HepG2 (cell line): ENCODE measurements around the gene ZNF442. TPM values are rescaled to one million over a fixed set of nuclear protein-coding genes. Genes with fewer than 3 reads are reported as not detected.

Experiments used
- ATF7 ChIP-seq, 2 experiments: fragments of 450-650 bp in 1 of 2; sonication (generic) in 1 of 2; formaldehyde crosslinking in 1 of 2; IDR thresholded peaks; 2 replicates each; pipeline versions ENCODE4 v1.4.0 to v1.6.1; 2016 to 2020; ENCODE audit warnings: antibody characterized with exemption in 1 of 2, mild to moderate bottlenecking in 1 of 2, missing genetic modification reagents in 1 of 2
- IKZF1 ChIP-seq: fragments of 450-650 bp; IDR thresholded peaks from 2 replicates; pipeline ENCODE4 v1.7.1; 2016
- KLF12 ChIP-seq: sonication (generic); formaldehyde crosslinking; IDR thresholded peaks from 2 replicates; pipeline ENCODE4 v1.4.0; 2020; ENCODE audit warnings: missing genetic modification reagents, borderline replicate concordance
- KLF13 ChIP-seq: sonication (generic); formaldehyde crosslinking; IDR thresholded peaks from 2 replicates; pipeline ENCODE4 v1.4.0; 2020; ENCODE audit warnings: mild to moderate bottlenecking, missing genetic modification reagents
- MTF1 ChIP-seq: sonication (generic); formaldehyde crosslinking; IDR thresholded peaks from 2 replicates; pipeline ENCODE4 v1.5.0; 2020; ENCODE audit warnings: missing genetic modification reagents
- MYNN ChIP-seq: sonication (generic); formaldehyde crosslinking; IDR thresholded peaks from 2 replicates; pipeline ENCODE4 v1.4.0; 2020; ENCODE audit warnings: mild to moderate bottlenecking, low read depth, missing genetic modification reagents
- NR2F1 ChIP-seq, 2 experiments: fragments of 450-650 bp in 1 of 2; formaldehyde crosslinking in 1 of 2; IDR thresholded peaks; 2 replicates each; pipeline versions ENCODE4 v1.5.0 to v1.6.1; 2016 to 2020; ENCODE audit warnings: mild to moderate bottlenecking in 1 of 2, missing compliant biosample characterization in 1 of 2, missing genetic modification reagents in 1 of 2, moderate library complexity in 1 of 2
- RELA ChIP-seq: sonication (generic); formaldehyde crosslinking; IDR thresholded peaks from 2 replicates; pipeline ENCODE4 v1.4.0; 2020; ENCODE audit warnings: missing genetic modification reagents
- ZBED4 ChIP-seq: sonication (generic); formaldehyde crosslinking; IDR thresholded peaks from 2 replicates; pipeline ENCODE4 v1.4.0; 2020; ENCODE audit warnings: missing genetic modification reagents, borderline replicate concordance
- ZFP1 ChIP-seq: IDR thresholded peaks from 2 replicates; pipeline ENCODE4 v1.6.1; 2016
- ZHX2 ChIP-seq, 2 experiments: sonication (generic) in 1 of 2; formaldehyde crosslinking in 1 of 2; IDR thresholded peaks; 2 replicates each; pipeline versions ENCODE4 v1.6.1 to v1.9.0; 2014 to 2022; ENCODE audit warnings: antibody characterized with exemption in 1 of 2, borderline replicate concordance in 1 of 2, inconsistent platforms in 1 of 2, low read depth in 1 of 2, missing genetic modification reagents in 1 of 2
- ZNF230 ChIP-seq: sonication (generic); formaldehyde crosslinking; IDR thresholded peaks from 2 replicates; pipeline ENCODE4 v1.4.0; 2020; ENCODE audit warnings: mild to moderate bottlenecking, missing genetic modification reagents
- ZNF34 ChIP-seq: sonication (generic); formaldehyde crosslinking; IDR thresholded peaks from 2 replicates; pipeline ENCODE4 v1.4.0; 2020; ENCODE audit warnings: mild to moderate bottlenecking, missing genetic modification reagents, borderline replicate concordance
- ZNF503 ChIP-seq: sonication (generic); formaldehyde crosslinking; IDR thresholded peaks from 2 replicates; pipeline ENCODE4 v1.4.0; 2020; ENCODE audit warnings: missing genetic modification reagents
- ZNF530 ChIP-seq: sonication (generic); formaldehyde crosslinking; IDR thresholded peaks from 2 replicates; pipeline ENCODE4 v1.5.0; 2020; ENCODE audit warnings: low read depth, mild to moderate bottlenecking, missing genetic modification reagents
- ZNF615 ChIP-seq: sonication (generic); formaldehyde crosslinking; IDR thresholded peaks from 2 replicates; pipeline ENCODE4 v1.5.0; 2020; ENCODE audit warnings: mild to moderate bottlenecking, missing genetic modification reagents, borderline replicate concordance
- ZNF878 ChIP-seq: sonication (generic); formaldehyde crosslinking; IDR thresholded peaks from 2 replicates; pipeline ENCODE4 v1.8.1; 2023; ENCODE audit warnings: mild to moderate bottlenecking, missing genetic modification reagents, moderate library complexity
- polyA plus RNA-seq, 8 experiments: library from polyadenylated mRNA; depleted of rRNA in 3 of 8; stranded (reverse) in 7 of 8; unstranded in 1 of 8; fragments of >200 nt; fragmentation: Illumina TruSeq in 4 of 8; extraction: Trizol in 4 of 8; gene quantifications; 2 replicates each; pipeline versions ENCODE4 v1.2.1 to v1.2.3, GENCODE V29; 2011 to 2016; ENCODE audit warnings: low read depth in 4 of 8, missing spikeins in 1 of 8, mixed read lengths in 1 of 8; ENCODE audit not compliant: insufficient read depth in 1 of 8
- total RNA-seq, 5 experiments: library from RNA; depleted of rRNA; stranded (reverse); fragments of >200 nt; fragmentation: Illumina TruSeq; extraction: Trizol; gene quantifications; 2 replicates each; pipeline ENCODE4 v1.2.3, GENCODE V29; 2016; ENCODE audit warnings: low read depth in 1 of 5

Gene ZNF442
- total and polyA plus RNA-seq, 2 of the 13 experiments (the other 11 are each of a cell fraction or from before 2014, with no cell fraction given), result 1.0 to 6.0 TPM

GRCh38 chr19:12325690-12326089 lies 39.8 kb downstream of the ZNF442 start (continued):
- TF ChIP-seq ZHX2 (IDR thresholded peaks at IDR 0.05; ENCODE audit: low read depth), result no peak
- TF ChIP-seq ZHX2 (CRISPR knock-in tag; IDR thresholded peaks at IDR 0.05; ENCODE audit: borderline replicate concordance), result no peak
- TF ChIP-seq RELA, result no peak
- no peak for TF ChIP-seq KLF12 (CRISPR knock-in tag)
- no peak for TF ChIP-seq NR2F1 (CRISPR knock-in tag; IDR thresholded peaks at IDR 0.05)
- TF ChIP-seq ZNF230 (CRISPR knock-in tag), result no peak
- TF ChIP-seq ZFP1 (CRISPR knock-in tag), result no peak
- no peak for TF ChIP-seq ZNF503 (CRISPR knock-in tag)
- TF ChIP-seq MTF1 (CRISPR knock-in tag), result no peak
- no peak for TF ChIP-seq ATF7 (IDR thresholded peaks at IDR 0.05)
- no peak for TF ChIP-seq ATF7 (CRISPR knock-in tag; IDR thresholded peaks at IDR 0.05)
- no peak for TF ChIP-seq ZNF615 (CRISPR knock-in tag)
- no peak for TF ChIP-seq ZNF34 (CRISPR knock-in tag)
- no peak for TF ChIP-seq IKZF1
- TF ChIP-seq ZBED4 (CRISPR knock-in tag), result no peak
- no peak for TF ChIP-seq KLF13
- no peak for TF ChIP-seq ZNF878 (CRISPR knock-in tag)
- no peak for TF ChIP-seq ZNF530 (CRISPR knock-in tag)
- no peak for TF ChIP-seq MYNN (CRISPR knock-in tag)
